NCI-H510A (cell line): Measurements from ENCODE around the gene HSPG2.

Source experiments
- DNase-seq: peaks from one replicate; lab custom pipeline; 2025; lab: John Stamatoyannopoulos, UW

Gene HSPG2

GRCh38 chr1:21898326-21899200 is 38.5 kb downstream of the HSPG2 start:
- no peak for DNase-seq

GRCh38 chr1:21897844-21898243 is 39.3 kb downstream of the HSPG2 start:
- DNase-seq = no peak

- no peak for DNase-seq
Measured at GRCh38 chr1:21896652-21897532, 40.2 kb downstream of the HSPG2 start.

GRCh38 chr1:21896026-21896425 is 41.1 kb downstream of the HSPG2 start:
- no peak for DNase-seq

GRCh38 chr1:21894034-21894881 is 42.9 kb downstream of the HSPG2 start:
- DNase-seq = no peak

- DNase-seq = no peak
Measured at GRCh38 chr1:21893046-21893805, 43.9 kb downstream of the HSPG2 start.

GRCh38 chr1:21891621-21892479 is 45.3 kb downstream of the HSPG2 start:
- no peak for DNase-seq

GRCh38 chr1:21891081-21891480 is 46.0 kb downstream of the HSPG2 start:
- DNase-seq = no peak

GRCh38 chr1:21888500-21888899 is 48.6 kb downstream of the HSPG2 start:
- DNase-seq = no peak

- no peak for DNase-seq
Measured at GRCh38 chr1:21887796-21888195, 49.3 kb downstream of the HSPG2 start.

- no peak for DNase-seq
Measured at GRCh38 chr1:21887216-21887736, 49.8 kb downstream of the HSPG2 start.

- no peak for DNase-seq
Measured at GRCh38 chr1:21886486-21887215, 50.5 kb downstream of the HSPG2 start.

GRCh38 chr1:21885236-21886037 is 51.7 kb downstream of the HSPG2 start:
- DNase-seq = no peak

GRCh38 chr1:21884456-21885235 is 52.5 kb downstream of the HSPG2 start:
- no peak for DNase-seq

GRCh38 chr1:21882721-21883415 is 54.2 kb downstream of the HSPG2 start:
- no peak for DNase-seq

- no peak for DNase-seq
Measured at GRCh38 chr1:21881250-21881649, 55.9 kb downstream of the HSPG2 start.

- no peak for DNase-seq
Measured at GRCh38 chr1:21880619-21880970, 56.5 kb downstream of the HSPG2 start.
